ENCODE measurements around the gene DOCK4.

DOCK4 gene

DNA sequence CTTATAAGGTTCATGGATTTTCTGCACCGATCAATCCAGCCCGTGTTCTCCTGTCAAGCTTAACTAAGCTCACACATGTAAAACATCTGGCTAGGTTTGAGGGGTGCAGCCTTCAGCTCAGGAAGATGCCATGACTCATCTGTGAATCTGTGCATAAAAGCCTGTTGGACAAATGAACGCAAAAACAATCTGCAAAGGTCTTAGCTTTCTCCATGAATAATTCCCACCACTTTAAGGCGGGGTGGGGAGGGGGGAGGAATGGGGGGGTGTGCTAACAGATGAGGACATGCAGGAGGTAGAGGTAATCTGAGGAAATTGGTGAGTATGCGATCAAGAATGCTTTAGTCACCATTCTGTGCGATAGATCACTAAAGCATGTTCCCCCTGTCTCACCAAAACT, 4.8 kb downstream of the DOCK4 start:
- no peak for TF ChIP-seq ZFX (IDR thresholded peaks at IDR 0.05; ENCODE audit: borderline replicate concordance)
- TF ChIP-seq, protein P1, sequence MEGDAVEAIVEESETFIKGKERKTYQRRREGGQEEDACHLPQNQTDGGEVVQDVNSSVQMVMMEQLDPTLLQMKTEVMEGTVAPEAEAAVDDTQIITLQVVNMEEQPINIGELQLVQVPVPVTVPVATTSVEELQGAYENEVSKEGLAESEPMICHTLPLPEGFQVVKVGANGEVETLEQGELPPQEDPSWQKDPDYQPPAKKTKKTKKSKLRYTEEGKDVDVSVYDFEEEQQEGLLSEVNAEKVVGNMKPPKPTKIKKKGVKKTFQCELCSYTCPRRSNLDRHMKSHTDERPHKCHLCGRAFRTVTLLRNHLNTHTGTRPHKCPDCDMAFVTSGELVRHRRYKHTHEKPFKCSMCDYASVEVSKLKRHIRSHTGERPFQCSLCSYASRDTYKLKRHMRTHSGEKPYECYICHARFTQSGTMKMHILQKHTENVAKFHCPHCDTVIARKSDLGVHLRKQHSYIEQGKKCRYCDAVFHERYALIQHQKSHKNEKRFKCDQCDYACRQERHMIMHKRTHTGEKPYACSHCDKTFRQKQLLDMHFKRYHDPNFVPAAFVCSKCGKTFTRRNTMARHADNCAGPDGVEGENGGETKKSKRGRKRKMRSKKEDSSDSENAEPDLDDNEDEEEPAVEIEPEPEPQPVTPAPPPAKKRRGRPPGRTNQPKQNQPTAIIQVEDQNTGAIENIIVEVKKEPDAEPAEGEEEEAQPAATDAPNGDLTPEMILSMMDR (IDR thresholded peaks at IDR 0.05): no peak
- no peak overlapping the region for H3K27ac ChIP-seq

- TF ChIP-seq, protein P1 (IDR thresholded peaks at IDR 0.05): no peak
- no peak for TF ChIP-seq ZFX (IDR thresholded peaks at IDR 0.05; ENCODE audit: borderline replicate concordance)
- H3K27ac ChIP-seq: no peak overlapping the region
These were observed 6.5 kb downstream of the DOCK4 start for GRCh38 chr7:112199672-112200071.

DNA sequence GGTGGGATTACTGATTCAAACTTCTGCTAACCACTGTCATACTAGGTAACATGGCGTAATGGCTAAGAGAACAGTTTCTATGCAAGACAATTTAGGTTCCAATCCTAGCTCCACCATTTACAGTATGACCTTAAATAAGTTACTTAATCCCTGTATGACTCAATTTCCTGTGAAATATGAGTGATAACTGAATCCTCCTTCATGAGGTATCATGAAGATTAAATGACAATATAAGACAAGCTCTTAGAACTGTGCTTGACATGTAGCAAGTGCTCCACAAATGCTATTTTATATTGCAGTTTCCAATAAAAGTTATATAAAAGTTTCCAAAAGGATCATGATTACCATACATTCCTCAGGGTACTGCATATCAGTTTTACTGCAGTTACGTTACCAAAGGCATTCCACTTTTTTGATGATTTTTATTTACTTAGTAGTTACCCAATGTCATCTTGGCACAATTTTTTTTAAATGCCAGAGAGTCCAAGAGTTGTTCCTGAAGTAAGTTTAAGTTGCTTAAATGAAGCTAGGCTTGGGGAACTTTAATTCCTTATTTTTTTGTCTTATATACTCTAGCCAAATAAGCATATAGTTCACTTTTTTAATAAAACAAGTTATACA, 7.1 kb downstream of the DOCK4 start:
- no peak for TF ChIP-seq ZFX (IDR thresholded peaks at IDR 0.05; ENCODE audit: borderline replicate concordance)
- TF ChIP-seq, protein P1 (IDR thresholded peaks at IDR 0.05): no peak
- no peak overlapping the region for H3K27ac ChIP-seq

GRCh38 chr7:112197322-112197721, 8.9 kb downstream of the DOCK4 start:
- TF ChIP-seq, protein P1 (IDR thresholded peaks at IDR 0.05): no peak
- no peak for TF ChIP-seq ZFX (IDR thresholded peaks at IDR 0.05; ENCODE audit: borderline replicate concordance)
- H3K27ac ChIP-seq: no peak overlapping the region

- TF ChIP-seq, protein P1 (IDR thresholded peaks at IDR 0.05): no peak
- TF ChIP-seq ZFX (IDR thresholded peaks at IDR 0.05; ENCODE audit: borderline replicate concordance): no peak
- H3K27ac ChIP-seq: no peak overlapping the region
These were observed 10.5 kb downstream of the DOCK4 start for GRCh38 chr7:112195717-112196116.

DNA sequence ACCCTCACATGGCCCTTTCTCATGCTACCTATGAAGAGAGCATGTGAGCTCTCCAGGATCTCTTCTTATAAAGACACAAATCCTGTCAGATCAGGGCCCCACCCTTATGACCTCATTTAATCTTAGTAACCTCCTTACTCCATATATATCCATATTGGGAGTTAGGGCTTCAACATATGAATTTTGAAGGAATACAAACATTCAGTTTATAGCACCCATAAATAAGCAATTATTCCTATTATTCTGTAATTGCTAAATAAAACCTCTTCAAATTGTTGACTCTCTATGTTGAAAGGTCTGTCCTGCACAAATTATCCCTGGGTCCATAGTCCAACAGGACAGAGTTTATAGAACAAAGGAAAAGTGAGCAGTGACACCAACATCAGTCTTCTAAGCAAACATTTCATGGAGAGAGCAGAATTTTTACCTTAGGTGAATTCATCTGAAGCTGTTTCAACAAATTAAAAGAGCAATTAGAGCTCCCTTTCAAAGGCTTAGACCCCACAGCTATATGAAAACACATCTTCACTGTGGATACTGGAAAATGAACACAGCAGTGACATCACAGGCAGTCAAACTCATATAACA, 12.2 kb downstream of the DOCK4 start:
- TF ChIP-seq ZFX (IDR thresholded peaks at IDR 0.05; ENCODE audit: borderline replicate concordance): no peak
- TF ChIP-seq, protein P1 (IDR thresholded peaks at IDR 0.05): no peak
- no peak overlapping the region for H3K27ac ChIP-seq

All from 22Rv1 (cell line).